K562 (cell line): ENCODE measurements around the gene TCP10L. TPM values are rescaled to one million over a fixed set of nuclear protein-coding genes. Genes with fewer than 3 reads are reported as not detected.
"Not testable (repeated sequence)": the region's sequence is repeated elsewhere in the genome, so short reads cannot be mapped to it uniquely, and the experiment has no call there.

ENCODE experiments used
- ATAC-seq: fragments of 200-7000 bp; cut with Tn5 transposase; 3 replicates; pipeline ENCODE4 v1.9.1; 2020; ENCODE audit warnings: moderate library complexity
- BruUV-seq: library from RNA; stranded (reverse); fragments of 400-500 nt; replicated peaks from 2 replicates; lab custom pipeline; 2021; lab: Mats Ljungman, UMichigan
- CTCF ChIA-PET: fragments of 300-600 bp; formaldehyde crosslinking; extraction: SDS; loops from one replicate; lab custom pipeline; 2021; ENCODE audit warnings: low intra/inter-chr PET ratio; lab: Yijun Ruan, JAX
- POLR2A ChIA-PET: fragments of 300-600, 350-650 bp; sonication (Branson Sonifier 250); formaldehyde crosslinking; extraction: SDS; loops from one replicate; lab custom pipeline; 2021; ENCODE audit warnings: antibody characterized with exemption, inconsistent platforms; lab: Yijun Ruan, JAX
- DNase-seq, 4 experiments: peaks; one replicate each; pipeline versions ENCODE4 v3.0.0 to v3.0.0-alpha.2; 2011 to 2018; ENCODE audit warnings: low spot score in 3 of 4, mixed read lengths in 3 of 4; ENCODE audit errors: extremely low read depth in 1 of 4
- FAIRE-seq: peaks from 2 replicates; lab custom pipeline; 2011; peaks lifted over from hg19 to GRCh38; lab: Jason Lieb, UNC
- H2AFZ ChIP-seq: 2 replicates; pipeline ENCODE4 v1.6.0; 2011; ENCODE audit warnings: low read depth, low read length, control low read depth, inconsistent platforms
- H3K27ac ChIP-seq: fragments of 200-600 bp; 3 replicates; pipeline ENCODE4 v1.8.0; 2011; ENCODE audit warnings: low read depth, mild to moderate bottlenecking, control low read depth, inconsistent platforms, low read length, moderate library complexity, mixed read lengths; ENCODE audit errors: extremely low read depth
- H3K27me3 ChIP-seq, 2 experiments: fragments of 300-600 bp in 1 of 2; 2 replicates in 1 of 2; 3 replicates in 1 of 2; pipeline versions ENCODE4 v1.6.0 to v1.8.0; 2011; ENCODE audit warnings: inconsistent platforms in 2 of 2, low read length in 2 of 2, mild to moderate bottlenecking in 1 of 2, mixed read lengths in 1 of 2, moderate library complexity in 1 of 2; ENCODE audit not compliant: control insufficient read depth in 2 of 2, insufficient read depth in 2 of 2
- H3K36me3 ChIP-seq: fragments of 300-600 bp; 3 replicates; pipeline ENCODE4 v1.8.0; 2011; ENCODE audit warnings: mild to moderate bottlenecking, low read length, inconsistent platforms; ENCODE audit not compliant: control insufficient read depth, insufficient read depth
- H3K4me1 ChIP-seq, 2 experiments: fragments of 200-600 bp in 1 of 2; replicated peaks in 1 of 2; 2 replicates in 1 of 2; 3 replicates in 1 of 2; pipeline versions ENCODE4 v1.5.1 to v1.8.0; 2011; ENCODE audit warnings: inconsistent platforms in 2 of 2, low read length in 2 of 2, mild to moderate bottlenecking in 1 of 2, mixed read lengths in 1 of 2, moderate library complexity in 1 of 2; ENCODE audit not compliant: control insufficient read depth in 2 of 2, insufficient read depth in 2 of 2
- H3K4me2 ChIP-seq: 2 replicates; pipeline ENCODE4 v1.6.1; 2011; ENCODE audit warnings: low read length, control low read depth, inconsistent platforms, mixed read lengths; ENCODE audit not compliant: insufficient read depth
- H3K4me3 ChIP-seq: fragments of 200-600 bp; sonication (generic), shearing (Covaris generic); 2 replicates; pipeline ENCODE4 v1.5.1; 2016; ENCODE audit warnings: control low read depth, inconsistent platforms
- H3K79me2 ChIP-seq: fragments of 200-600 bp; 3 replicates; pipeline ENCODE4 v1.8.0; 2011; ENCODE audit warnings: low read length, inconsistent platforms; ENCODE audit not compliant: control insufficient read depth, insufficient read depth
- H3K9ac ChIP-seq, 2 experiments: 2 replicates each; pipeline versions ENCODE4 v1.6.0 to v1.6.1; 2011; ENCODE audit warnings: low read depth in 2 of 2, low read length in 2 of 2, control low read depth in 1 of 2, inconsistent platforms in 1 of 2, mild to moderate bottlenecking in 1 of 2, mixed read lengths in 1 of 2; ENCODE audit not compliant: insufficient read depth in 1 of 2
- H3K9me1 ChIP-seq: one replicate; pipeline ENCODE4 v1.6.0; 2011; ENCODE audit warnings: inconsistent platforms, mild to moderate bottlenecking, low read length, moderate library complexity; ENCODE audit not compliant: control insufficient read depth, insufficient read depth
- H3K9me3 ChIP-seq: replicated peaks from 2 replicates; pipeline ENCODE4 v1.5.1; 2011; ENCODE audit warnings: low read depth, low read length, inconsistent platforms; ENCODE audit not compliant: control insufficient read depth, insufficient read depth
- H4K20me1 ChIP-seq: replicated peaks from 2 replicates; pipeline ENCODE4 v1.6.1; 2011; ENCODE audit warnings: low read length, inconsistent platforms, mixed read lengths; ENCODE audit not compliant: control insufficient read depth, insufficient read depth
- MNT ChIP-seq, 2 experiments: fragments of 450-650 bp; conservative IDR thresholded peaks; 2 replicates each; pipeline ENCODE4 v1.6.1; 2017; ENCODE audit warnings: mild to moderate bottlenecking in 2 of 2, moderate library complexity in 2 of 2
- WGBS: fragments of 100-300 bp; shearing (Covaris generic); methylation state at CpG from one replicate; pipeline ENCODE4 v1.1.6; 2016; ENCODE audit warnings: low coverage, mixed read lengths; ENCODE audit not compliant: insufficient coverage; ENCODE audit errors: missing lambda C conversion rate; 5-methylcytosine and 5-hydroxymethylcytosine counted together
- in situ Hi-C: fragments of 300-500 bp; cut with MboI; formaldehyde crosslinking; loops from 4 replicates; pipeline ENCODE4 v1.15.0; 2018; ENCODE audit warnings: inconsistent platforms, mixed read lengths
- intact Hi-C: fragments of 100-400 bp; cut with micrococcal nuclease; formaldehyde crosslinking; loops from 2 replicates; pipeline ENCODE4 v1.14.2; 2022
- polyA plus RNA-seq, 8 experiments: library from polyadenylated mRNA; depleted of rRNA in 4 of 8; stranded (reverse) in 5 of 8; unstranded in 3 of 8; fragments of >200 nt; fragmentation: Nextera tagmentation in 2 of 8; fragmentation: Illumina TruSeq in 1 of 8; extraction: Ambion mirVana in 2 of 8; extraction: Trizol in 1 of 8; gene quantifications; 2 replicates each; pipeline versions ENCODE4 v1.2.1 to v1.2.3, GENCODE V29; 2011 to 2014; ENCODE audit warnings: inconsistent platforms in 1 of 8, missing spikeins in 1 of 8
- total RNA-seq, 7 experiments: library from RNA; depleted of rRNA in 6 of 7; stranded (reverse); fragments of >200 nt in 6 of 7; fragmentation: Illumina TruSeq in 2 of 7; extraction: Trizol in 2 of 7; gene quantifications; 2 replicates each; pipeline versions ENCODE4 v1.2.1 to v1.2.3, GENCODE V29; 2011 to 2021; ENCODE audit warnings: low replicate concordance in 1 of 7

TCP10L gene
- total and polyA plus RNA-seq, 9 of the 15 experiments (the other 6 are each of a cell fraction or from before 2014, with no cell fraction given), result 0.34 to 0.91 (median 0.56) TPM; not detected in 2

GRCh38 chr21:32562426-32562825 is 22.9 kb downstream of the TCP10L start (continued):
- 0 out of 4 replicates have a peak, but pooled peaks of 1 of the 2 experiments have one; percentile 40 for TF ChIP-seq MNT (conservative IDR thresholded peaks at IDR 0.05)

- H2AFZ ChIP-seq, in situ Hi-C loops, H3K36me3 ChIP-seq, H3K9me1 ChIP-seq, FAIRE-seq, CTCF ChIA-PET, H3K27ac ChIP-seq, H3K9ac ChIP-seq, DNase-seq, H3K79me2 ChIP-seq, H4K20me1 ChIP-seq, H3K4me1 ChIP-seq, ATAC-seq, H3K4me2 ChIP-seq, intact Hi-C loops, H3K27me3 ChIP-seq, H3K4me3 ChIP-seq, BruUV-seq, H3K9me3 ChIP-seq: not testable (repeated sequence)
- POLR2A ChIA-PET, result interaction anchor here (0.8 to 1.0 kb wide), 2 partner anchors 81 to 82 kb away, joined by 3 to 4 read pairs; no protein-coding TSS in a partner anchor
- 50% methylated on average over 1 of the region's 1 CpG for WGBS
These were observed 23.8 kb downstream of the TCP10L start for GRCh38 chr21:32561476-32561875.
